ENCODE data around the gene ZDHHC13. TPM values are rescaled to one million over a fixed set of nuclear protein-coding genes. Genes with fewer than 3 reads are reported as not detected.

The ZDHHC13 gene
- total and polyA plus RNA-seq, 2 of the 8 experiments (the other 6 are each of a cell fraction or from before 2014, with no cell fraction given) = 22.4 to 24.1 TPM

- Histone ChIP-seq H3K18ac (ENCODE audit: extremely low read depth, low read length) (no peak overlapping the region), H3K4me2 (ENCODE audit: insufficient read depth in 1 of 2, low read depth in 2 of 2, low read length in 2 of 2) (no peak overlapping the region), H2AK5ac (ENCODE audit: low read depth, low read length) (no peak overlapping the region), H2BK12ac (ENCODE audit: low read depth, low read length) (no peak overlapping the region), H2BK15ac (ENCODE audit: low read length) (no peak overlapping the region), H3K14ac (ENCODE audit: insufficient read length) (no peak overlapping the region), H4K5ac (ENCODE audit: insufficient read length, low read depth, low read length) (no peak overlapping the region), H2BK120ac (replicated peaks; ENCODE audit: low read depth, low read length) (no peak overlapping the region), H3K4me3 (ENCODE audit: extremely low read depth in 1 of 4, insufficient read depth in 2 of 4, low read depth in 3 of 4, low read length in 4 of 4) (no peak overlapping the region), H3K9ac (replicated peaks in 1 of 4; ENCODE audit: extremely low read depth in 1 of 4, low read depth in 3 of 4, low read length in 3 of 4) (no peak overlapping the region), H3K4me1 (replicated peaks in 1 of 4; ENCODE audit: control insufficient read depth in 3 of 4, insufficient read depth in 4 of 4, low read length in 3 of 4) (no peaks in the 10 kb centered on the region), H3K23ac (ENCODE audit: insufficient read length) (no peak overlapping the region), H3K79me2 (ENCODE audit: control insufficient read depth in 1 of 2, insufficient read depth in 2 of 2, low read length in 2 of 2) (no peaks in the 10 kb centered on the region), H2BK20ac (ENCODE audit: low read length) (no peak overlapping the region), H3K23me2 (ENCODE audit: low read depth, low read length) (no peaks in the 10 kb centered on the region), H2BK5ac (ENCODE audit: low read depth, low read length) (no peak overlapping the region), H3K27ac (ENCODE audit: low read depth, low read length) (no peak overlapping the region), H3K36me3 (ENCODE audit: control insufficient read depth in 2 of 4, insufficient read depth in 4 of 4, low read length in 3 of 4) (peaks cover 4 to 52% (median 21%) of the 10 kb centered on the region in 4 experiments; a peak in 7 of 8 replicates), H4K8ac (ENCODE audit: extremely low read depth, insufficient read depth, low read length) (no peak overlapping the region), H3K27me3 (replicated peaks in 1 of 4; ENCODE audit: control insufficient read depth in 3 of 4, extremely low read depth in 1 of 4, insufficient read depth in 3 of 4, low read length in 3 of 4) (peaks cover 0 to 1% (median 0%) of the 10 kb centered on the region in 4 experiments; a peak in 1 of 7 replicates), H3K4ac (replicated peaks; ENCODE audit: insufficient read length, low read depth, low read length) (no peak overlapping the region), H3K56ac (replicated peaks; ENCODE audit: insufficient read length, low read depth, low read length) (no peak overlapping the region), H3K79me1 (ENCODE audit: low read depth, low read length) (no peaks in the 10 kb centered on the region), H3K9me3 (ENCODE audit: insufficient read depth in 2 of 2, low read depth in 1 of 2, low read length in 1 of 2) (no peaks in the 10 kb centered on the region), H2AFZ (ENCODE audit: low read length) (no peak overlapping the region), H4K91ac (replicated peaks; ENCODE audit: insufficient read length, low read length) (no peak overlapping the region), H4K20me1 (replicated peaks in 1 of 2; ENCODE audit: control insufficient read depth in 1 of 2, insufficient read depth in 2 of 2, low read length in 2 of 2) (peaks cover 0 to 1% of the 10 kb centered on the region in 2 experiments)
- DNase-seq (ENCODE audit: low read depth in 1 of 2, low spot score in 2 of 2) (no peak), FAIRE-seq (no peak)
- WGBS, 2 experiments (ENCODE audit: extremely low coverage in 1 of 2, insufficient coverage in 1 of 2, insufficient read length in 1 of 2, insufficient replicate concordance in 2 of 2, low coverage in 1 of 2, low lambda C conversion rate in 2 of 2, missing lambda C conversion rate in 1 of 2) = 98% methylated on average over 2 of the region's 2 CpGs; no CpG with 5 or more reads in 1 of the 2 experiments
- CTCF ChIA-PET (ENCODE audit: partially characterized antibody) = no interaction called here
- POLR2A ChIA-PET (ENCODE audit: partially characterized antibody) = no interaction called here
- no peak for TF ChIP-seq POLR2A (IDR thresholded peaks at IDR 0.05; ENCODE audit: control extremely low read depth in 1 of 2, low read depth in 2 of 2, low read length in 2 of 2)
- TF ChIP-seq EGR1 (IDR thresholded peaks at IDR 0.05; ENCODE audit: borderline replicate concordance, low read depth, low read length) = no peak
- TF ChIP-seq MAX (IDR thresholded peaks at IDR 0.05) = no peak
- TF ChIP-seq BCL11A (IDR thresholded peaks at IDR 0.05; ENCODE audit: low read depth in 2 of 2, low read length in 2 of 2) = no peak
- no peak for TF ChIP-seq SRF (IDR thresholded peaks at IDR 0.05; ENCODE audit: low read depth, low read length)
- no peak for TF ChIP-seq RBBP5 (IDR thresholded peaks at IDR 0.05; ENCODE audit: borderline replicate concordance, low read depth, low read length)
- no peak for TF ChIP-seq KDM1A (IDR thresholded peaks at IDR 0.05; ENCODE audit: borderline replicate concordance, low read length)
- TF ChIP-seq GABPA (IDR thresholded peaks at IDR 0.05; ENCODE audit: borderline replicate concordance, insufficient read depth, low read length) = no peak
- TF ChIP-seq TAF1 (IDR thresholded peaks at IDR 0.05; ENCODE audit: low read depth, low read length) = no peak
- TF ChIP-seq TAF7 (optimal IDR thresholded peaks at IDR 0.05; ENCODE audit: borderline replicate concordance, low read depth, low read length) = no peak
- TF ChIP-seq TEAD4 (IDR thresholded peaks at IDR 0.05; ENCODE audit: low read depth, low read length) = no peak
- no peak for TF ChIP-seq RNF2 (IDR thresholded peaks at IDR 0.05; ENCODE audit: borderline replicate concordance, low read depth, low read length, missing control alignments, poor library complexity, severe bottlenecking)
- TF ChIP-seq FOSL1 (IDR thresholded peaks at IDR 0.05; ENCODE audit: insufficient read depth, low read depth, low read length) = no peak
Measured at GRCh38 chr11:19164881-19165280, 47.9 kb downstream of the ZDHHC13 start.
